B cell (primary cell): ENCODE measurements around the gene CCDC192. TPM values are rescaled to one million over a fixed set of nuclear protein-coding genes. Genes with fewer than 3 reads are reported as not detected.

Source experiments
- ATAC-seq: fragments of 200-7000 bp; cut with Tn5 transposase; one replicate; pipeline ENCODE4 v1.10.0; 2021; ENCODE audit warnings: low read depth, mild to moderate bottlenecking, moderate number of reproducible peaks, moderate library complexity
- CTCF ChIA-PET: fragments of 350-600 bp; sonication (Branson Sonifier 250); formaldehyde crosslinking; loops from one replicate; lab custom pipeline; 2021; ENCODE audit warnings: antibody characterized with exemption, inconsistent platforms; lab: Charles Lee
- POLR2A ChIA-PET: fragments of 350-600 bp; sonication (Branson Sonifier 250); formaldehyde crosslinking; loops from one replicate; lab custom pipeline; 2021; ENCODE audit warnings: antibody characterized with exemption; lab: Charles Lee
- DNase-seq: peaks from one replicate; pipeline ENCODE4 v3.0.0; 2013
- H2AFZ ChIP-seq: 2 replicates; pipeline ENCODE4 v1.6.1; 2012; ENCODE audit warnings: mild to moderate bottlenecking, low read depth, low read length; ENCODE audit not compliant: insufficient read depth, poor library complexity, severe bottlenecking
- H3K27ac ChIP-seq, 2 donors: 1 replicate in 1 of 2; 2 replicates in 1 of 2; pipeline ENCODE4 v1.5.1; 2012 to 2013; ENCODE audit warnings: low read length in 2 of 2, mild to moderate bottlenecking in 2 of 2, moderate library complexity in 1 of 2
- H3K27me3 ChIP-seq, 4 experiments: fragments of 200-600 bp in 1 of 4; sonication (generic) in 1 of 4; replicated peaks in 1 of 4; 1 replicate in 2 of 4; 2 replicates in 2 of 4; pipeline versions ENCODE4 v1.6.1 to v1.7.0; 2013 to 2016; ENCODE audit warnings: low read length in 3 of 4, mild to moderate bottlenecking in 2 of 4, mixed read lengths in 1 of 4, moderate library complexity in 1 of 4; ENCODE audit not compliant: insufficient read depth in 4 of 4, control insufficient read depth in 3 of 4; ENCODE audit errors: control extremely low read depth in 1 of 4
- H3K36me3 ChIP-seq, 2 experiments: replicated peaks in 1 of 2; 1 replicate in 1 of 2; 2 replicates in 1 of 2; pipeline versions ENCODE4 v1.6.1 to v1.7.1; 2013; ENCODE audit warnings: low read length in 1 of 2; ENCODE audit not compliant: insufficient read depth in 2 of 2, control insufficient read depth in 1 of 2; ENCODE audit errors: control extremely low read depth in 1 of 2, extremely low read depth in 1 of 2
- H3K4me1 ChIP-seq, 2 donors: fragments of 200-600 bp in 1 of 2; sonication (generic) in 1 of 2; 1 replicate in 1 of 2; 2 replicates in 1 of 2; pipeline versions ENCODE4 v1.5.1 to v1.6.1; 2013 to 2017; ENCODE audit warnings: low read length in 2 of 2; ENCODE audit not compliant: control insufficient read depth in 2 of 2, insufficient read depth in 2 of 2
- H3K4me2 ChIP-seq: replicated peaks from 2 replicates; pipeline ENCODE3; 2012; ENCODE audit warnings: mild to moderate bottlenecking, low read depth, low read length; ENCODE audit not compliant: poor library complexity, severe bottlenecking
- H3K4me3 ChIP-seq, 5 experiments: fragments of 200-600 bp in 1 of 5; sonication (generic) in 1 of 5; 1 replicate in 3 of 5; 2 replicates in 2 of 5; pipeline versions ENCODE4 v1.5.1 to v1.7.0; 2011 to 2016; ENCODE audit warnings: low read length in 4 of 5, mild to moderate bottlenecking in 4 of 5, low read depth in 2 of 5, control low read depth in 1 of 5, moderate library complexity in 1 of 5; ENCODE audit not compliant: insufficient read depth in 1 of 5; ENCODE audit errors: control extremely low read depth in 1 of 5, extremely low read depth in 1 of 5
- H3K79me2 ChIP-seq: fragments of 200-600 bp; sonication (generic); one replicate; pipeline ENCODE4 v1.6.0; 2016; ENCODE audit warnings: low read length; ENCODE audit not compliant: control insufficient read depth, insufficient read depth
- H3K9ac ChIP-seq: fragments of 200-600 bp; sonication (generic); 2 replicates; pipeline ENCODE4 v1.6.1; 2017; ENCODE audit warnings: mild to moderate bottlenecking, low read length, moderate library complexity
- H3K9me3 ChIP-seq, 3 donors: one replicate each; pipeline versions ENCODE4 v1.6.1 to v1.7.1; 2013; ENCODE audit warnings: low read length in 2 of 3; ENCODE audit not compliant: control insufficient read depth in 2 of 3, insufficient read depth in 1 of 3; ENCODE audit errors: control extremely low read depth in 1 of 3
- H4K20me1 ChIP-seq: 2 replicates; pipeline ENCODE4 v1.6.0; 2012; ENCODE audit warnings: mild to moderate bottlenecking, low read length; ENCODE audit not compliant: insufficient read depth, control insufficient read depth, poor library complexity, severe bottlenecking
- H3K27ac Mint-ChIP-seq: one replicate; pipeline ENCODE4 v1.8.0; 2021; ENCODE audit warnings: mixed read lengths
- H3K27me3 Mint-ChIP-seq: one replicate; pipeline ENCODE4 v1.8.0; 2021; ENCODE audit warnings: mixed read lengths
- H3K4me1 Mint-ChIP-seq: one replicate; pipeline ENCODE4 v1.8.0; 2021; ENCODE audit warnings: mixed read lengths
- H3K4me3 Mint-ChIP-seq: one replicate; pipeline ENCODE4 v1.8.0; 2021; ENCODE audit warnings: mixed read lengths
- H3K9me3 Mint-ChIP-seq: one replicate; pipeline ENCODE4 v1.8.0; 2022; ENCODE audit warnings: mixed read lengths; ENCODE audit not compliant: insufficient read depth
- EZH2 ChIP-seq: IDR thresholded peaks from 2 replicates; pipeline ENCODE4 v1.6.1; 2012; ENCODE audit warnings: borderline replicate concordance, low read depth, mild to moderate bottlenecking, moderate library complexity, low read length; ENCODE audit not compliant: insufficient read depth, poor library complexity, severe bottlenecking
- WGBS: methylation state at CpG from one replicate; pipeline ENCODE4 v1.1.5; 2013; ENCODE audit warnings: missing lambda C conversion rate; ENCODE audit not compliant: insufficient coverage; 5-methylcytosine and 5-hydroxymethylcytosine counted together
- intact Hi-C: fragments of 100-400 bp; cut with micrococcal nuclease; formaldehyde crosslinking; loops from one replicate; pipeline ENCODE4 v1.10.0; 2022
- polyA plus RNA-seq: library from polyadenylated mRNA; depleted of rRNA; stranded (reverse); fragments of >200 nt; gene quantifications from 2 replicates; pipeline ENCODE4 v1.2.3, GENCODE V29; 2012
- total RNA-seq, 2 donors: library from RNA; stranded (reverse); fragments of 120-200 nt in 1 of 2; gene quantifications; 1 replicate in 1 of 2; 2 replicates in 1 of 2; pipeline versions ENCODE4 v1.2.3 to v1.2.4, GENCODE V29; 2013 to 2022
- TF ChIP-seq, protein P1 (sequence below): fragments of 200-600 bp; IDR thresholded peaks from one replicate; pipeline ENCODE4 v1.8.0; 2022; ENCODE audit warnings: antibody characterized with exemption, mild to moderate bottlenecking

Gene CCDC192
- total and polyA plus RNA-seq, 2 donors (not counting 1 experiment from before 2014, with no cell fraction given), result not detected

DNA sequence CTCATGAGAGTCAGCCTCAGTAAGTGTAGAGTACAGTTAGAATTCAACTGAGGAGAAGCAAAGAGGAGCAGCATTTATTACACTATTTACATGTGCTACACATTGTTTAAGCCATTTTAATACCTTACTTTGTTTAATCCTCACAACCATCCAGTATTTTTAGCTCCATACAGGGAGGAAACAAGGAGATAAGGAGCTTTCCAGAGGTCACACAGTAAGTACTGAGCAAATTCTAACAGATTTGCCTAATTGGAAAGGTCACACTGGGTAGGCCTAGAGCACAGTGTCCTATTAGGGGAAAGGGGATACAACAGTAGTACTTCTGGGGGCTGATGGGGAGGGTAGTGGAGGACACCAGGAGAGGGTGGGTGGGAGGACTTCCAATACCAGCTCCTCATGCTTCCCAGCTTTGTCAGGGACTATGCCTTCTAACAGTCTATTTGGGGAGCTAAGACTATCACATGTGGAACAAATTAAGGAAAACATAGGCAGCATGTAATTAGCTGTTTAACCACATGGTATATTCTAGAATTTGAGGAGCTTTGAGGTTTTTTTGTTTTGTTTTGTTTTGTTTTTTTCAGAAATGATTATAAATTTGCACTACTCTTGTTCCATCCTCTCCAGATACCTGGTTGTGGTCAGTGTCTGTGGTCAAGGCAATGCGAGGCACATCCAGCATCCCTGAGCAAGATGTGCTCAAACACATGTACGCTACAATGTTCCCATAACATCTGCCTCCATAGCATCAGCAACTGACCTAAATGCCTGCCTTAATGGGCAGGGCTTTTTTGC is 284.4 kb downstream of the CCDC192 start:
- no peaks in the 10 kb centered on the region for H3K9me3 Mint-ChIP-seq
- Histone ChIP-seq H3K4me3 (no peak overlapping the region), H4K20me1 (no peaks in the 10 kb centered on the region), H3K36me3 (peaks cover 0 to 1% of the 10 kb centered on the region in 2 experiments), H3K79me2 (no peaks in the 10 kb centered on the region), H3K9ac (no peak overlapping the region), H3K4me2 (no peak overlapping the region), H3K4me1 (no peaks in the 10 kb centered on the region), H3K27ac (no peak overlapping the region), H3K27me3 (no peaks in the 10 kb centered on the region), H3K9me3 (no peaks in the 10 kb centered on the region), H2AFZ (no peak overlapping the region)
- DNase-seq (no peak), ATAC-seq (no peak)
- no peak overlapping the region for H3K27ac Mint-ChIP-seq
- intact Hi-C loops, result no loop called here
- TF ChIP-seq, protein P1, sequence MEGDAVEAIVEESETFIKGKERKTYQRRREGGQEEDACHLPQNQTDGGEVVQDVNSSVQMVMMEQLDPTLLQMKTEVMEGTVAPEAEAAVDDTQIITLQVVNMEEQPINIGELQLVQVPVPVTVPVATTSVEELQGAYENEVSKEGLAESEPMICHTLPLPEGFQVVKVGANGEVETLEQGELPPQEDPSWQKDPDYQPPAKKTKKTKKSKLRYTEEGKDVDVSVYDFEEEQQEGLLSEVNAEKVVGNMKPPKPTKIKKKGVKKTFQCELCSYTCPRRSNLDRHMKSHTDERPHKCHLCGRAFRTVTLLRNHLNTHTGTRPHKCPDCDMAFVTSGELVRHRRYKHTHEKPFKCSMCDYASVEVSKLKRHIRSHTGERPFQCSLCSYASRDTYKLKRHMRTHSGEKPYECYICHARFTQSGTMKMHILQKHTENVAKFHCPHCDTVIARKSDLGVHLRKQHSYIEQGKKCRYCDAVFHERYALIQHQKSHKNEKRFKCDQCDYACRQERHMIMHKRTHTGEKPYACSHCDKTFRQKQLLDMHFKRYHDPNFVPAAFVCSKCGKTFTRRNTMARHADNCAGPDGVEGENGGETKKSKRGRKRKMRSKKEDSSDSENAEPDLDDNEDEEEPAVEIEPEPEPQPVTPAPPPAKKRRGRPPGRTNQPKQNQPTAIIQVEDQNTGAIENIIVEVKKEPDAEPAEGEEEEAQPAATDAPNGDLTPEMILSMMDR, result no peak
- TF ChIP-seq EZH2, result no peak
- H3K4me1 Mint-ChIP-seq, result no peaks in the 10 kb centered on the region
- H3K27me3 Mint-ChIP-seq, result no peaks in the 10 kb centered on the region
- H3K4me3 Mint-ChIP-seq, result no peak overlapping the region
- 95% methylated on average over 2 of the region's 2 CpGs for WGBS
- CTCF ChIA-PET, result no interaction called here
- POLR2A ChIA-PET, result no interaction called here

DNA sequence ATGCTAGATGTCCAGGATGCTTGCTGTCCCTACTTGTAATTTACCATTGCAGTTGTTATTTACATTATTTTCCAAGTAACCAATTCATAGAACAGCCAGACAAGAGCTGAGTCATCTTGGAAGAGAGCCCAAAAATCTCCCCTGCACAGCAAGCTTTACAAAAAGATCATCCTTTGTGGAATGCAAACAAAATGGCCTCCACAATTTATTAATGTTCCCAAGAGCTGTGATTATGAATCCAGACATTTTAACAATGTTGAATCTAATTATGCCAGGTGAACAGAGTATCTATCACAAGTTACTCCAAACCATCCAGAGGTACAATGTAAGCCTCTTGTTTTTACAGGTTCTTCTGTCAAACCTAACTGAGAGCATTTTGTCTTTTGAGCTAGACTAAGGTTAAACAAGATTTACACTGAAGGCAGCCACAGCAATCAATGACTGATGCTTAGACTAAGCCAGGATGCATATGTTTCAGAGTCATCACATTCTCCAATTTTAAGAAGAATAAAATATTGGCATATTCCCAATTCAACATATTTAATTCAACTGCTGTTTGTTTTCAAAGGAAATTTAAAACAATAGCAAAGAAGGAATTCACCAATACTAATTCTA is 285.1 kb downstream of the CCDC192 start:
- no peak overlapping the region for H3K27ac ChIP-seq
- TF ChIP-seq, protein P1, result no peak
- no peak for TF ChIP-seq EZH2
- no peak for DNase-seq
- H3K4me2 ChIP-seq, result no peak overlapping the region
- H3K4me1 Mint-ChIP-seq, result no peaks in the 10 kb centered on the region
- intact Hi-C loops, result no loop called here
- no peaks in the 10 kb centered on the region for H3K9me3 Mint-ChIP-seq
- H3K9ac ChIP-seq, result no peak overlapping the region
- no peak overlapping the region for H3K4me3 ChIP-seq
- H3K4me1 ChIP-seq, result no peaks in the 10 kb centered on the region
- H4K20me1 ChIP-seq, result no peaks in the 10 kb centered on the region
- H3K27ac Mint-ChIP-seq, result no peak overlapping the region
- ChIA-PET POLR2A (no interaction called here), CTCF (no interaction called here)
- H3K4me3 Mint-ChIP-seq, result no peak overlapping the region
- ATAC-seq, result no peak
- H3K27me3 ChIP-seq, result no peaks in the 10 kb centered on the region
- H3K36me3 ChIP-seq, result no peaks in the 10 kb centered on the region
- no peaks in the 10 kb centered on the region for H3K79me2 ChIP-seq
- H3K9me3 ChIP-seq, result no peaks in the 10 kb centered on the region
- no peaks in the 10 kb centered on the region for H3K27me3 Mint-ChIP-seq
- H2AFZ ChIP-seq, result no peak overlapping the region
